CD14-positive monocyte (primary cell): ENCODE data around the gene LST1. TPM values are rescaled to one million over a fixed set of nuclear protein-coding genes. Genes with fewer than 3 reads are reported as not detected.

Source experiments
- DNase-seq, 3 donors: peaks; one replicate each; pipeline ENCODE4 v3.0.0-alpha.2; 2011 to 2022
- H2AFZ ChIP-seq: 2 replicates; pipeline ENCODE4 v1.6.0; 2012; ENCODE audit warnings: mild to moderate bottlenecking, low read depth, low read length, inconsistent platforms; ENCODE audit not compliant: insufficient read depth, poor library complexity, severe bottlenecking
- H3K27ac ChIP-seq, 2 donors: 1 replicate in 1 of 2; 2 replicates in 1 of 2; pipeline ENCODE4 v1.5.1; 2012 to 2013; ENCODE audit warnings: low read length in 2 of 2, control low read depth in 1 of 2, inconsistent platforms in 1 of 2, low read depth in 1 of 2, mild to moderate bottlenecking in 1 of 2
- H3K27me3 ChIP-seq, 2 donors: one replicate each; pipeline versions ENCODE4 v1.6.0 to v1.6.1; 2011 to 2013; ENCODE audit warnings: low read length in 2 of 2; ENCODE audit not compliant: control insufficient read depth in 2 of 2, insufficient read depth in 2 of 2
- H3K36me3 ChIP-seq, 2 donors: replicated peaks in 1 of 2; 1 replicate in 1 of 2; 2 replicates in 1 of 2; pipeline versions ENCODE4 v1.5.1 to v1.6.1; 2012 to 2013; ENCODE audit warnings: low read length in 2 of 2, control low read depth in 1 of 2, inconsistent platforms in 1 of 2, mild to moderate bottlenecking in 1 of 2; ENCODE audit not compliant: insufficient read depth in 2 of 2, control insufficient read depth in 1 of 2
- H3K4me1 ChIP-seq, 2 donors: 1 replicate in 1 of 2; 2 replicates in 1 of 2; pipeline versions ENCODE4 v1.5.1 to v1.6.1; 2012 to 2013; ENCODE audit warnings: low read length in 2 of 2, control low read depth in 1 of 2, inconsistent platforms in 1 of 2, mild to moderate bottlenecking in 1 of 2, moderate library complexity in 1 of 2; ENCODE audit not compliant: insufficient read depth in 2 of 2, control insufficient read depth in 1 of 2
- H3K4me2 ChIP-seq: replicated peaks from 2 replicates; pipeline ENCODE3; 2012; ENCODE audit warnings: low read length, moderate library complexity, mild to moderate bottlenecking; ENCODE audit not compliant: poor library complexity, severe bottlenecking; ENCODE audit errors: extremely low read depth
- H3K4me3 ChIP-seq, 3 experiments: fragments of 200-600 bp in 1 of 3; sonication (generic) in 1 of 3; replicated peaks in 1 of 3; 1 replicate in 2 of 3; 2 replicates in 1 of 3; pipeline ENCODE4 v1.5.1; 2011 to 2013; ENCODE audit warnings: low read length in 3 of 3, mild to moderate bottlenecking in 3 of 3, control low read depth in 2 of 3, low read depth in 2 of 3, inconsistent platforms in 1 of 3, moderate library complexity in 1 of 3
- H3K79me2 ChIP-seq: 2 replicates; pipeline ENCODE4 v1.6.0; 2012; ENCODE audit warnings: mild to moderate bottlenecking, control low read depth, inconsistent platforms, low read length, moderate library complexity; ENCODE audit not compliant: insufficient read depth
- H3K9ac ChIP-seq: 2 replicates; pipeline ENCODE4 v1.6.0; 2017; ENCODE audit warnings: low read length, mild to moderate bottlenecking; ENCODE audit not compliant: insufficient read depth, poor library complexity, severe bottlenecking
- H3K9me3 ChIP-seq, 2 donors: replicated peaks in 1 of 2; 1 replicate in 1 of 2; 2 replicates in 1 of 2; pipeline versions ENCODE4 v1.5.1 to v1.6.1; 2012 to 2013; ENCODE audit warnings: low read length in 2 of 2, control low read depth in 1 of 2; ENCODE audit not compliant: control insufficient read depth in 1 of 2, insufficient read depth in 1 of 2
- H4K20me1 ChIP-seq: 2 replicates; pipeline ENCODE4 v1.6.0; 2012; ENCODE audit warnings: mild to moderate bottlenecking, low read length, control low read depth, moderate library complexity; ENCODE audit not compliant: insufficient read depth
- H3K27ac Mint-ChIP-seq, 7 donors: one replicate each; pipeline ENCODE4 v1.8.0; 2020; ENCODE audit warnings: mild to moderate bottlenecking in 7 of 7, mixed read lengths in 7 of 7, moderate library complexity in 6 of 7, inconsistent platforms in 2 of 7
- H3K27me3 Mint-ChIP-seq, 3 donors: one replicate each; pipeline ENCODE4 v1.8.0; 2021 to 2022; ENCODE audit warnings: low read depth in 3 of 3, mild to moderate bottlenecking in 3 of 3, mixed read lengths in 3 of 3, moderate library complexity in 3 of 3, inconsistent platforms in 1 of 3
- H3K36me3 Mint-ChIP-seq, 2 donors: one replicate each; pipeline ENCODE4 v1.8.0; 2020; ENCODE audit warnings: mixed read lengths in 2 of 2, inconsistent platforms in 1 of 2, mild to moderate bottlenecking in 1 of 2
- H3K4me1 Mint-ChIP-seq: one replicate; pipeline ENCODE4 v1.8.0; 2020; ENCODE audit warnings: mild to moderate bottlenecking, mixed read lengths
- H3K4me3 Mint-ChIP-seq, 2 donors: one replicate each; pipeline ENCODE4 v1.8.0; 2020; ENCODE audit warnings: mild to moderate bottlenecking in 2 of 2, mixed read lengths in 2 of 2, moderate library complexity in 1 of 2
- H3K9me3 Mint-ChIP-seq, 7 donors: one replicate each; pipeline ENCODE4 v1.8.0; 2020 to 2022; ENCODE audit warnings: mixed read lengths in 7 of 7, mild to moderate bottlenecking in 6 of 7, moderate library complexity in 6 of 7, inconsistent platforms in 2 of 7
- WGBS: methylation state at CpG from one replicate; pipeline ENCODE4 v1.1.5; 2013; ENCODE audit warnings: missing lambda C conversion rate; ENCODE audit not compliant: insufficient coverage; 5-methylcytosine and 5-hydroxymethylcytosine counted together
- intact Hi-C, 2 donors: fragments of 100-400 bp; cut with micrococcal nuclease; formaldehyde crosslinking; loops; one replicate each; pipeline versions ENCODE4 v1.15.0 to v1.15.1; 2023
- polyA plus RNA-seq, 3 donors: library from polyadenylated mRNA; depleted of rRNA in 1 of 3; unstranded in 2 of 3; stranded (reverse) in 1 of 3; fragments of 300-500 nt in 2 of 3; fragments of >200 nt in 1 of 3; fragmentation: Illumina TruSeq in 2 of 3; gene quantifications; 1 replicate in 2 of 3; 2 replicates in 1 of 3; pipeline ENCODE4 v1.2.3, GENCODE V29; 2012 to 2021
- TF ChIP-seq, protein P1 (sequence below): fragments of 200-600 bp; IDR thresholded peaks from one replicate; pipeline ENCODE4 v1.8.0; 2022; ENCODE audit warnings: antibody characterized with exemption, mild to moderate bottlenecking

The LST1 gene
- polyA plus RNA-seq, 3 donors, result 1,103 to 1,584 (median 1,202) TPM

DNA sequence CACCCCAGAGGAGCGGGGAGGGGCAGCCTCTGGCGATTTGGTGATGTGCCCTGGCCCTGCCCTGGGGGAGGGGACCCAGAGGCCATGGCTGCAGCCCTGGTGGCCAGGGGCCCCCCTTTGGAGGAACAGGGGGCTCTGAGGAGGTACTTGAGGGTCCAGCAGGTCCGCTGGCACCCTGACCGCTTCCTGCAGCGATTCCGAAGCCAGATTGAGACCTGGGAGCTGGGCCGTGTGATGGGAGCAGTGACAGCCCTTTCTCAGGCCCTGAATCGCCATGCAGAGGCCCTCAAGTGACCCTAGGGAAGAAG is 27.8 kb upstream of the LST1 start:
- peak overlapping the region; percentile 75 for H3K9ac ChIP-seq
- H3K27me3 Mint-ChIP-seq, result peaks cover 0 to 2% (median 0%) of the 10 kb centered on the region in 3 donors
- 67% methylated on average over 7 of the region's 8 CpGs for whole genome bisulfite sequencing
- no peaks in the 10 kb centered on the region for H4K20me1 ChIP-seq
- peak overlapping the region; percentile 29 for H2AFZ ChIP-seq
- intact Hi-C loops, result loop anchor here in 1 of 2 donors (2.0 kb wide), 1 partner anchor 29 kb away; the partner anchor contains the start of gene LST1
- peaks cover 76% of the 10 kb centered on the region in 2 donors for H3K4me1 ChIP-seq
- H3K36me3 Mint-ChIP-seq, result peaks cover 15 to 31% of the 10 kb centered on the region in 2 donors
- peak overlapping the region; percentile 79 to 81 for H3K4me3 Mint-ChIP-seq
- H3K79me2 ChIP-seq, result peaks cover 17% of the 10 kb centered on the region
- peak overlapping the region; percentile 96 to 98 for H3K27ac ChIP-seq
- H3K9me3 ChIP-seq, result no peaks in the 10 kb centered on the region
- H3K9me3 Mint-ChIP-seq, result no peaks in the 10 kb centered on the region
- peak overlapping the region; percentile 78 for H3K4me2 ChIP-seq
- TF ChIP-seq, protein P1, sequence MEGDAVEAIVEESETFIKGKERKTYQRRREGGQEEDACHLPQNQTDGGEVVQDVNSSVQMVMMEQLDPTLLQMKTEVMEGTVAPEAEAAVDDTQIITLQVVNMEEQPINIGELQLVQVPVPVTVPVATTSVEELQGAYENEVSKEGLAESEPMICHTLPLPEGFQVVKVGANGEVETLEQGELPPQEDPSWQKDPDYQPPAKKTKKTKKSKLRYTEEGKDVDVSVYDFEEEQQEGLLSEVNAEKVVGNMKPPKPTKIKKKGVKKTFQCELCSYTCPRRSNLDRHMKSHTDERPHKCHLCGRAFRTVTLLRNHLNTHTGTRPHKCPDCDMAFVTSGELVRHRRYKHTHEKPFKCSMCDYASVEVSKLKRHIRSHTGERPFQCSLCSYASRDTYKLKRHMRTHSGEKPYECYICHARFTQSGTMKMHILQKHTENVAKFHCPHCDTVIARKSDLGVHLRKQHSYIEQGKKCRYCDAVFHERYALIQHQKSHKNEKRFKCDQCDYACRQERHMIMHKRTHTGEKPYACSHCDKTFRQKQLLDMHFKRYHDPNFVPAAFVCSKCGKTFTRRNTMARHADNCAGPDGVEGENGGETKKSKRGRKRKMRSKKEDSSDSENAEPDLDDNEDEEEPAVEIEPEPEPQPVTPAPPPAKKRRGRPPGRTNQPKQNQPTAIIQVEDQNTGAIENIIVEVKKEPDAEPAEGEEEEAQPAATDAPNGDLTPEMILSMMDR, result no peak
- H3K27me3 ChIP-seq, result no peaks in the 10 kb centered on the region
- no peaks in the 10 kb centered on the region for H3K36me3 ChIP-seq
- no peak for DNase-seq
- peaks cover 73% of the 10 kb centered on the region for H3K4me1 Mint-ChIP-seq
- H3K4me3 ChIP-seq, result peak overlapping the region in 2 of 3 experiments; percentile 12 to 66
- peak overlapping the region; percentile 91 to 98 (median 94) for H3K27ac Mint-ChIP-seq

DNA sequence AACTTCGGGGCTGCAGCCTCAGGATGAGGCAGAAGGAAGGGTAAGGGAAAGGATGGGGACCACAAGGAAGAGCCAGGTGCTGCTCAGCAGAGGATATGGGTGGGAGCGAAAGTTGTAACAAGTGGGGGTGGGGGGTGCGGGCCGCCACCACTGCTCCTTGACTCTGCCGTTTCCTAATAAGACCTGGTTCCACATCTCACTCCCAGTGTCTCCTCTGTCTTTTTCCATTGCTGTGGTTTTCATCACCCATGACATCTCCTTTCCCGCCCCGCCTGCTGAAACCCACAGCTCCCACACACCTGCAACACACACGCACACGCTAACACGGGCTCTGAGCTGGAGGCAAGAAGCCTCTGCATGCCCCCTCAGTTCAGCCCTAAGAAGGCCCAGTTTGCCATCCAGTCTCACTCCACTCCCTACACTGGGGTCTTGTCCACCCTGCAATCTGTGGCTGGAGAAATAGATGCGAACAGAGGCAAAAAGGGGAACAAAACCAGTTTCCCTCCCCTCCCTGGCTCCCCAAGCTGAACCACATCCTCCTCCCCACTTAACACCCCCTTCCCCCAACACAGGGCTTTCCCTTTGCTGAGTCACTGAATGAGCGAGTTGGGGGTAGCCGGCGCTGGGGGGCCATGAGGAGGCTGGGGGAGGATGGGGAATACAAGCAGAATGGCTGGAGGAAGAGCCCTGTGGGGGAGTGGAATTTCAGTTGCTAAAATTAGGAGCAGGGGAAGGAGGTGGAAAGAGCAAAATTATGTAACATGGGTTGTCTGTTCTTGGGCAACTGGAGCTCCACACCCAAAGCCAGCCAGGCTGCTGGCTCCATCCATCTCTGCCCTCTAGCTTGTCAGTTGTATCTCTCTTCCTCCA is 27.2 kb upstream of the LST1 start:
- peak overlapping the region; percentile 79 to 81 for H3K4me3 Mint-ChIP-seq
- H3K9me3 Mint-ChIP-seq, result no peaks in the 10 kb centered on the region
- 0% methylated on average over 9 of the region's 14 CpGs for WGBS
- H3K36me3 ChIP-seq, result no peaks in the 10 kb centered on the region
- no peaks in the 10 kb centered on the region for H4K20me1 ChIP-seq
- no peaks in the 10 kb centered on the region for H3K9me3 ChIP-seq
- TF ChIP-seq, protein P1, result no peak
- peak; percentile 89 to 98 (median 94) for DNase-seq
- H3K36me3 Mint-ChIP-seq, result peaks cover 17 to 31% of the 10 kb centered on the region in 2 donors
- no peaks in the 10 kb centered on the region for H3K27me3 ChIP-seq
- H3K79me2 ChIP-seq, result peaks cover 15% of the 10 kb centered on the region
- peak overlapping the region; percentile 78 for H3K4me2 ChIP-seq
- peak overlapping the region; percentile 3 to 66 (median 13) for H3K4me3 ChIP-seq
- peaks cover 81 to 82% of the 10 kb centered on the region in 2 donors for H3K4me1 ChIP-seq
- H3K4me1 Mint-ChIP-seq, result peaks cover 78% of the 10 kb centered on the region
- H3K27me3 Mint-ChIP-seq, result peaks cover 0 to 2% (median 0%) of the 10 kb centered on the region in 3 donors
- peak overlapping the region; percentile 29 for H2AFZ ChIP-seq
- intact Hi-C loops, result loop anchor here in 1 of 2 donors (2.0 kb wide), 1 partner anchor 28 kb away; the partner anchor contains the start of gene LST1
- H3K9ac ChIP-seq, result peak overlapping the region; percentile 75
- peak overlapping the region; percentile 96 to 98 for H3K27ac ChIP-seq
- H3K27ac Mint-ChIP-seq, result peak overlapping the region; percentile 91 to 98 (median 94)
